Activated CD4-positive, alpha-beta memory T cell treated with anti-CD3 and anti-CD28 coated beads, Interleukin-2, amount 10 ng/mL, durations not matched to agents 7 days and 5 days (primary cell): ENCODE results near the gene LRFN5. TPM values are rescaled to one million over a fixed set of nuclear protein-coding genes. Genes with fewer than 3 reads are reported as not detected.

Experiments used
- CTCF ChIA-PET: fragments of 350-600 bp; sonication (Branson Sonifier 250); formaldehyde crosslinking; loops from one replicate; lab custom pipeline; 2021; ENCODE audit warnings: antibody characterized with exemption, inconsistent platforms; lab: Charles Lee
- POLR2A ChIA-PET: fragments of 350-600 bp; sonication (Branson Sonifier 250); formaldehyde crosslinking; loops from one replicate; lab custom pipeline; 2021; ENCODE audit warnings: antibody characterized with exemption; lab: Charles Lee
- DNase-seq: peaks from one replicate; pipeline ENCODE4 v3.0.0-alpha.2; 2020
- H3K27ac Mint-ChIP-seq: one replicate; pipeline ENCODE4 v1.8.0; 2021; ENCODE audit warnings: mild to moderate bottlenecking, mixed read lengths
- H3K27me3 Mint-ChIP-seq: one replicate; pipeline ENCODE4 v1.8.0; 2021; ENCODE audit warnings: mixed read lengths
- H3K36me3 Mint-ChIP-seq: one replicate; pipeline ENCODE4 v1.8.0; 2021; ENCODE audit warnings: low read depth, mixed read lengths
- H3K4me1 Mint-ChIP-seq: one replicate; pipeline ENCODE4 v1.8.0; 2021; ENCODE audit warnings: mixed read lengths
- H3K4me3 Mint-ChIP-seq: one replicate; pipeline ENCODE4 v1.8.0; 2021; ENCODE audit warnings: mild to moderate bottlenecking, mixed read lengths
- H3K9me3 Mint-ChIP-seq: one replicate; pipeline ENCODE4 v1.8.0; 2021; ENCODE audit warnings: mixed read lengths
- total RNA-seq, 2 experiments: library from RNA; stranded (reverse); gene quantifications; one replicate each; pipeline ENCODE4 v1.2.3, GENCODE V29; 2021

The LRFN5 gene
- total RNA-seq, 2 experiments from 2014 or later = not detected

- Mint-ChIP-seq H3K9me3 (no peaks in the 10 kb centered on the region), H3K27ac (no peak overlapping the region), H3K4me1 (peaks cover 22% of the 10 kb centered on the region), H3K27me3 (peaks cover 80% of the 10 kb centered on the region), H3K36me3 (no peaks in the 10 kb centered on the region), H3K4me3 (no peak overlapping the region)
- ChIA-PET POLR2A (no interaction called here), CTCF (no interaction called here)
- DNase-seq = no peak
These were observed 1.4 kb downstream of the LRFN5 start for GRCh38 chr14:41607966-41608663.

- CTCF ChIA-PET = interaction anchor here (1.2 kb wide), 1 partner anchor 8 kb away, joined by 4 read pairs; no protein-coding TSS in a partner anchor
These were observed 2.2 kb downstream of the LRFN5 start for GRCh38 chr14:41608681-41609390.

GRCh38 chr14:41609704-41610183 lies 3.1 kb downstream of the LRFN5 start:
- no peak for DNase-seq
- ChIA-PET POLR2A (no interaction called here), CTCF (interaction anchor here (0.6 to 1.2 kb wide), 2 partner anchors 9 kb away, joined by 4 read pairs; no protein-coding TSS in a partner anchor)
- H3K4me1 Mint-ChIP-seq = peaks cover 20% of the 10 kb centered on the region
- peaks cover 70% of the 10 kb centered on the region for H3K27me3 Mint-ChIP-seq
- H3K36me3 Mint-ChIP-seq = no peaks in the 10 kb centered on the region
- H3K27ac Mint-ChIP-seq = no peak overlapping the region
- no peaks in the 10 kb centered on the region for H3K9me3 Mint-ChIP-seq
- no peak overlapping the region for H3K4me3 Mint-ChIP-seq

More at GRCh38 chr14:41608681-41609390, 2.2 kb downstream of the LRFN5 start:
- no peak overlapping the region for H3K4me3 Mint-ChIP-seq
- H3K4me1 Mint-ChIP-seq = peaks cover 22% of the 10 kb centered on the region
- H3K27ac Mint-ChIP-seq = no peak overlapping the region
- peaks cover 78% of the 10 kb centered on the region for H3K27me3 Mint-ChIP-seq
- no peaks in the 10 kb centered on the region for H3K36me3 Mint-ChIP-seq
- no peaks in the 10 kb centered on the region for H3K9me3 Mint-ChIP-seq
- DNase-seq = no peak
- POLR2A ChIA-PET = no interaction called here

- H3K36me3 Mint-ChIP-seq = no peaks in the 10 kb centered on the region
- CTCF ChIA-PET = no interaction called here
- peaks cover 20% of the 10 kb centered on the region for H3K27me3 Mint-ChIP-seq
- no peak for DNase-seq
- no peaks in the 10 kb centered on the region for H3K4me1 Mint-ChIP-seq
- H3K9me3 Mint-ChIP-seq = no peaks in the 10 kb centered on the region
- H3K4me3 Mint-ChIP-seq = no peak overlapping the region
- H3K27ac Mint-ChIP-seq = no peak overlapping the region
- POLR2A ChIA-PET = no interaction called here
These were observed 8.4 kb downstream of the LRFN5 start for GRCh38 chr14:41615011-41615595.

- no peak for DNase-seq
- H3K27ac Mint-ChIP-seq = no peak overlapping the region
- peaks cover 2% of the 10 kb centered on the region for H3K27me3 Mint-ChIP-seq
- H3K4me1 Mint-ChIP-seq = no peaks in the 10 kb centered on the region
- CTCF ChIA-PET = no interaction called here
- no peaks in the 10 kb centered on the region for H3K36me3 Mint-ChIP-seq
- POLR2A ChIA-PET = no interaction called here
- H3K4me3 Mint-ChIP-seq = no peak overlapping the region
- no peaks in the 10 kb centered on the region for H3K9me3 Mint-ChIP-seq
These were observed 17.1 kb downstream of the LRFN5 start for GRCh38 chr14:41623736-41624135.

- ChIA-PET CTCF (no interaction called here), POLR2A (no interaction called here)
- DNase-seq = no peak
- H3K4me1 Mint-ChIP-seq = no peaks in the 10 kb centered on the region
- H3K36me3 Mint-ChIP-seq = no peaks in the 10 kb centered on the region
- H3K4me3 Mint-ChIP-seq = no peak overlapping the region
- peaks cover 2% of the 10 kb centered on the region for H3K27me3 Mint-ChIP-seq
- no peaks in the 10 kb centered on the region for H3K9me3 Mint-ChIP-seq
- H3K27ac Mint-ChIP-seq = no peak overlapping the region
These were observed 23.2 kb downstream of the LRFN5 start for GRCh38 chr14:41629876-41630275.

- ChIA-PET CTCF (no interaction called here), POLR2A (no interaction called here)
- Mint-ChIP-seq H3K36me3 (no peaks in the 10 kb centered on the region), H3K27me3 (no peaks in the 10 kb centered on the region), H3K9me3 (no peaks in the 10 kb centered on the region), H3K27ac (no peak overlapping the region), H3K4me1 (no peaks in the 10 kb centered on the region), H3K4me3 (no peak overlapping the region)
- DNase-seq = no peak
These were observed 27.6 kb downstream of the LRFN5 start for GRCh38 chr14:41634286-41634685.

GRCh38 chr14:41636492-41637392 lies 30.1 kb downstream of the LRFN5 start:
- CTCF ChIA-PET = no interaction called here
- H3K4me1 Mint-ChIP-seq = no peaks in the 10 kb centered on the region

GRCh38 chr14:41641690-41642089 lies 35.0 kb downstream of the LRFN5 start:
- CTCF ChIA-PET = no interaction called here
- POLR2A ChIA-PET = no interaction called here
- no peaks in the 10 kb centered on the region for H3K4me1 Mint-ChIP-seq

More at GRCh38 chr14:41636492-41637392, 30.1 kb downstream of the LRFN5 start:
- POLR2A ChIA-PET = no interaction called here
- DNase-seq = no peak
- Mint-ChIP-seq H3K9me3 (no peaks in the 10 kb centered on the region), H3K4me3 (no peak overlapping the region), H3K27me3 (no peaks in the 10 kb centered on the region), H3K36me3 (no peaks in the 10 kb centered on the region), H3K27ac (no peak overlapping the region)

GRCh38 chr14:41642367-41642766 lies 35.7 kb downstream of the LRFN5 start:
- POLR2A ChIA-PET = no interaction called here
- no peak overlapping the region for H3K4me3 Mint-ChIP-seq
- no peaks in the 10 kb centered on the region for H3K9me3 Mint-ChIP-seq
- H3K27ac Mint-ChIP-seq = no peak overlapping the region
- H3K36me3 Mint-ChIP-seq = no peaks in the 10 kb centered on the region
- DNase-seq = no peak
- H3K4me1 Mint-ChIP-seq = no peaks in the 10 kb centered on the region
- no peaks in the 10 kb centered on the region for H3K27me3 Mint-ChIP-seq
- CTCF ChIA-PET = no interaction called here

More at GRCh38 chr14:41641690-41642089, 35.0 kb downstream of the LRFN5 start:
- Mint-ChIP-seq H3K9me3 (no peaks in the 10 kb centered on the region), H3K27me3 (no peaks in the 10 kb centered on the region), H3K27ac (no peak overlapping the region), H3K36me3 (no peaks in the 10 kb centered on the region), H3K4me3 (no peak overlapping the region)
- DNase-seq = no peak

- no peaks in the 10 kb centered on the region for H3K9me3 Mint-ChIP-seq
- POLR2A ChIA-PET = no interaction called here
These were observed 36.1 kb downstream of the LRFN5 start for GRCh38 chr14:41642789-41643188.

GRCh38 chr14:41644606-41645005 lies 37.9 kb downstream of the LRFN5 start:
- H3K4me3 Mint-ChIP-seq = no peak overlapping the region
- DNase-seq = no peak
- no peaks in the 10 kb centered on the region for H3K27me3 Mint-ChIP-seq
- H3K27ac Mint-ChIP-seq = no peak overlapping the region
- POLR2A ChIA-PET = no interaction called here
- no peaks in the 10 kb centered on the region for H3K36me3 Mint-ChIP-seq
- H3K9me3 Mint-ChIP-seq = no peaks in the 10 kb centered on the region
- CTCF ChIA-PET = no interaction called here
- no peaks in the 10 kb centered on the region for H3K4me1 Mint-ChIP-seq

More at GRCh38 chr14:41642789-41643188, 36.1 kb downstream of the LRFN5 start:
- Mint-ChIP-seq H3K4me3 (no peak overlapping the region), H3K36me3 (no peaks in the 10 kb centered on the region), H3K27me3 (no peaks in the 10 kb centered on the region), H3K4me1 (no peaks in the 10 kb centered on the region), H3K27ac (no peak overlapping the region)
- CTCF ChIA-PET = no interaction called here
- DNase-seq = no peak
